ENCODE results near the gene TIMM13.
"Not testable (repeated sequence)": the region's sequence is repeated elsewhere in the genome, so short reads cannot be mapped to it uniquely, and the experiment has no call there.

The TIMM13 gene

DNA sequence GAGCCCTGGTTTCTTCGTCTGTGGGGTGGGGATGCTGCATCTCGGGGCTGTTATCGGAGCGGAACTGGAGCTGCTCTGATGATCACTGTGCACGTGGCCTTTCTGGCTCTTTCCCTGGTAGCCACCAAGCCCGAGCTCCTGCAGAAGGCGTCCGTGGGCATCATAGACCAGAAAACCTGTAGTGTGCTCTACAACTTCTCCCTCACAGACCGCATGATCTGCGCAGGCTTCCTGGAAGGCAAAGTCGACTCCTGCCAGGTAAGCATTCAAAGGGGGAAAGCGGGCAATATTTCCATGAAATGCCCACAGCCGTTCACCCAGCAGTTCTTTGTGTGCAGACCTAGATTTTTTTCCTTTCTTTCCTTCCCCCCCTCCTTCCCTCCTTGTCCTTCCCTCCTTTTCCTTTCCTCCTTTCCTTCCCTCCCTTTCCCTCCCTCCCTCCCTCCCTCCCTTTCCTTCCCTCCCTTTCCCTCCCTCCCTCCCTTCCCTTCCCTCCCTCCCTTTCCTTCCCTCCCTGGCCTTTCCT, 9.4 kb downstream of the TIMM13 start:
- no peak overlapping the region for H3K27ac ChIP-seq
- TF ChIP-seq, protein P1, sequence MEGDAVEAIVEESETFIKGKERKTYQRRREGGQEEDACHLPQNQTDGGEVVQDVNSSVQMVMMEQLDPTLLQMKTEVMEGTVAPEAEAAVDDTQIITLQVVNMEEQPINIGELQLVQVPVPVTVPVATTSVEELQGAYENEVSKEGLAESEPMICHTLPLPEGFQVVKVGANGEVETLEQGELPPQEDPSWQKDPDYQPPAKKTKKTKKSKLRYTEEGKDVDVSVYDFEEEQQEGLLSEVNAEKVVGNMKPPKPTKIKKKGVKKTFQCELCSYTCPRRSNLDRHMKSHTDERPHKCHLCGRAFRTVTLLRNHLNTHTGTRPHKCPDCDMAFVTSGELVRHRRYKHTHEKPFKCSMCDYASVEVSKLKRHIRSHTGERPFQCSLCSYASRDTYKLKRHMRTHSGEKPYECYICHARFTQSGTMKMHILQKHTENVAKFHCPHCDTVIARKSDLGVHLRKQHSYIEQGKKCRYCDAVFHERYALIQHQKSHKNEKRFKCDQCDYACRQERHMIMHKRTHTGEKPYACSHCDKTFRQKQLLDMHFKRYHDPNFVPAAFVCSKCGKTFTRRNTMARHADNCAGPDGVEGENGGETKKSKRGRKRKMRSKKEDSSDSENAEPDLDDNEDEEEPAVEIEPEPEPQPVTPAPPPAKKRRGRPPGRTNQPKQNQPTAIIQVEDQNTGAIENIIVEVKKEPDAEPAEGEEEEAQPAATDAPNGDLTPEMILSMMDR (conservative IDR thresholded peaks at IDR 0.05): no peak
- no peak for TF ChIP-seq ZFX (IDR thresholded peaks at IDR 0.05)

GRCh38 chr19:2417436-2417835, 9.9 kb downstream of the TIMM13 start:
- not testable (repeated sequence) for H3K27ac ChIP-seq

- H3K27ac ChIP-seq: no peak overlapping the region
- TF ChIP-seq, protein P1 (conservative IDR thresholded peaks at IDR 0.05): no peak
- TF ChIP-seq ZFX (IDR thresholded peaks at IDR 0.05): no peak
Measured at GRCh38 chr19:2416321-2417097, 10.9 kb downstream of the TIMM13 start.

- no peak for TF ChIP-seq ZFX (IDR thresholded peaks at IDR 0.05)
- TF ChIP-seq, protein P1 (conservative IDR thresholded peaks at IDR 0.05): no peak
- H3K27ac ChIP-seq: no peak overlapping the region
Measured at GRCh38 chr19:2415973-2416319, 11.4 kb downstream of the TIMM13 start.

DNA sequence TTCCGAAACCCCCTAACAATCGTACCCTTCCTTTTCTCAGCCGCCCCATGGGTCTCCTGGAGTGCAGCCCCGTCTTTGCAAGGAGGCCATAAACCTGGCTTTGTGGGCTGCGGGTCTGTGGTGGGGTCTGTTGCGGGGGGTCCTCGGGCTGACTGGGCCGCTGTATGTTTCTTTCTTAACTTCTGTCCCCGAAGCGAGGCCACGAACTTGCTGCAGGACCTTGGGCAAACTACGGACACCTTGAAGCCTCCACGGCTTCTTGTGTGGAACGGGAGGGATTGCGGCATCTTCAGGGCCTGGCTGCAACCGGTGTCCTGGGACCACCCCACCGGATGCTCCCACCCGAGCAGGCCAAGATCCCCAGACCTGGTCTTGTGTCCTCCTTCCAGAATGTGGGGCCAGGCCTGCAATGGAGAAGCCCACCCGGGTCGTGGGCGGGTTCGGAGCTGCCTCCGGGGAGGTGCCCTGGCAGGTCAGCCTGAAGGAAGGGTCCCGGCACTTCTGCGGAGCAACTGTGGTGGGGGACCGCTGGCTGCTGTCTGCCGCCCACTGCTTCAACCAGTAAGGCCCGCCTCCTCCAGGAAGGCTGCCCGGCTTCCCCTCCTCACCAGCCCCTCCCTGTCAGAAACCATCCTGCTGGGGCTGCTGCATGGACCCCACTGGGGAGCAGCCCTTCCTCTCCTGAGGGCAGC, 12.0 kb downstream of the TIMM13 start:
- H3K27ac ChIP-seq: no peak overlapping the region
- TF ChIP-seq, protein P1 (conservative IDR thresholded peaks at IDR 0.05): no peak
- TF ChIP-seq ZFX (IDR thresholded peaks at IDR 0.05): no peak

- H3K27ac ChIP-seq: no peak overlapping the region
- TF ChIP-seq, protein P1 (conservative IDR thresholded peaks at IDR 0.05): no peak
- TF ChIP-seq ZFX (IDR thresholded peaks at IDR 0.05): no peak
Measured at GRCh38 chr19:2413629-2414028, 13.8 kb downstream of the TIMM13 start.

- no peak overlapping the region for H3K27ac ChIP-seq
- TF ChIP-seq, protein P1 (conservative IDR thresholded peaks at IDR 0.05): no peak
- no peak for TF ChIP-seq ZFX (IDR thresholded peaks at IDR 0.05)
Measured at GRCh38 chr19:2413159-2413558, 14.2 kb downstream of the TIMM13 start.

Measured in C4-2B (cell line).